Measurements from ENCODE around the gene LRRC75B.

The LRRC75B gene

DNA sequence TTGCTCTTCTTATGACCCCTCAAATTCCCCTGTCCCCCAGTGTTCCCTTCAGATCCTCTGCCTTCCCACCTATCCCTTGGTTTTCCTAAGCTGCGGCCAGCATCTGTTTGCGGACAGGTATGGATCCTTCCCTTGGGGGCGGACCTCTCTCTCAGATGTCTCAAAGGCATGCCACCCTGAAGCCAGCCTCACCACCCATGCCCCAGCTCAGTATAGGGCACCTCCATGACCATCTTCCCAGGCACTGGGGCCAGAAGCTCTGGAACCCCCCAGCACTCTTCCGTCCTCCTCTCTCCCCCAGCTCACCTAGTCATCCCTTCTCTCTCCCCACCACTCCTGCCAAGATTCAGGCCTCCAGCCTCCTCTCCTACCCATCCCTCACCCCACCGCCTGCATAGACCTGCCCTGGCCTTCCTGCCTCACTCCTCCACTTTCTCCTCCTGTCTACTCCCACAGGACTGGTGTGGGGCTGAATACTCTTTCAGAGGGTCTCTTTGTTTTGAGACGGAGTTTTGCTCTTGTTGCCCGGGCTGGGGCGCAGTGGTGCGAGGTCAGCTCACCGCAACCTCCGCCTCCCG lies 2.2 kb downstream of the LRRC75B start:
- no peak overlapping the region for H3K4me3 ChIP-seq (ENCODE audit: control insufficient read depth, low read depth, low read length)
- no peak for DNase-seq (ENCODE audit: low read depth)
- TF ChIP-seq, protein P1, sequence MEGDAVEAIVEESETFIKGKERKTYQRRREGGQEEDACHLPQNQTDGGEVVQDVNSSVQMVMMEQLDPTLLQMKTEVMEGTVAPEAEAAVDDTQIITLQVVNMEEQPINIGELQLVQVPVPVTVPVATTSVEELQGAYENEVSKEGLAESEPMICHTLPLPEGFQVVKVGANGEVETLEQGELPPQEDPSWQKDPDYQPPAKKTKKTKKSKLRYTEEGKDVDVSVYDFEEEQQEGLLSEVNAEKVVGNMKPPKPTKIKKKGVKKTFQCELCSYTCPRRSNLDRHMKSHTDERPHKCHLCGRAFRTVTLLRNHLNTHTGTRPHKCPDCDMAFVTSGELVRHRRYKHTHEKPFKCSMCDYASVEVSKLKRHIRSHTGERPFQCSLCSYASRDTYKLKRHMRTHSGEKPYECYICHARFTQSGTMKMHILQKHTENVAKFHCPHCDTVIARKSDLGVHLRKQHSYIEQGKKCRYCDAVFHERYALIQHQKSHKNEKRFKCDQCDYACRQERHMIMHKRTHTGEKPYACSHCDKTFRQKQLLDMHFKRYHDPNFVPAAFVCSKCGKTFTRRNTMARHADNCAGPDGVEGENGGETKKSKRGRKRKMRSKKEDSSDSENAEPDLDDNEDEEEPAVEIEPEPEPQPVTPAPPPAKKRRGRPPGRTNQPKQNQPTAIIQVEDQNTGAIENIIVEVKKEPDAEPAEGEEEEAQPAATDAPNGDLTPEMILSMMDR (IDR thresholded peaks at IDR 0.05; ENCODE audit: control insufficient read depth, insufficient read depth, low read depth, low read length, missing control alignments): no peak

DNA sequence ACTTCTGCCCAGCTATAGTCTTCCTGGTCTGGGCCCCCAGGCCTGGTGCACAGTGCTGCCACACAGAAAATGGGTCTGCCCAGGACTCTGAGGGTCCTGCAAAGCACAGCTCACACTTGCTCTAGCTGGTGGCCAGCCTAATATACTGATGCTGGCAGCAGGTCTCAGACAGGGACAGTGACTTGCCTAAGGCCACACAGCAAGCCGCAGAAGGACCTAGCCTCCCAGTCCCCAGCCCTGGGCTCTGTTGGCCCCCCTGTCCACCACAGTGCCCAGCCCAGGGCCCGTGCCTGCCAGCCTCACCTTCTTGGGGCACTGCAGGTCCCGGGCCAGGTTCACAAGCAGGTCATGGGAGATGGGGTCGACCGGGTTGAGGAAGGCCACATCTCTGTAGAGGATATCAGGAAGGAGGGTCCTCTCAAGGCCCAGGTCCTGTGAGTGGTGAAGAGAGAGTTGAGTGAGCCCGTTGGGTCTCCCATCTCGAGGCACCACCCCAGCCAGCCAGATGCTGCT lies 3.3 kb downstream of the LRRC75B start:
- no peak overlapping the region for H3K4me3 ChIP-seq (ENCODE audit: control insufficient read depth, low read depth, low read length)
- DNase-seq (ENCODE audit: low read depth): no peak
- TF ChIP-seq, protein P1 (IDR thresholded peaks at IDR 0.05; ENCODE audit: control insufficient read depth, insufficient read depth, low read depth, low read length, missing control alignments): no peak

DNA sequence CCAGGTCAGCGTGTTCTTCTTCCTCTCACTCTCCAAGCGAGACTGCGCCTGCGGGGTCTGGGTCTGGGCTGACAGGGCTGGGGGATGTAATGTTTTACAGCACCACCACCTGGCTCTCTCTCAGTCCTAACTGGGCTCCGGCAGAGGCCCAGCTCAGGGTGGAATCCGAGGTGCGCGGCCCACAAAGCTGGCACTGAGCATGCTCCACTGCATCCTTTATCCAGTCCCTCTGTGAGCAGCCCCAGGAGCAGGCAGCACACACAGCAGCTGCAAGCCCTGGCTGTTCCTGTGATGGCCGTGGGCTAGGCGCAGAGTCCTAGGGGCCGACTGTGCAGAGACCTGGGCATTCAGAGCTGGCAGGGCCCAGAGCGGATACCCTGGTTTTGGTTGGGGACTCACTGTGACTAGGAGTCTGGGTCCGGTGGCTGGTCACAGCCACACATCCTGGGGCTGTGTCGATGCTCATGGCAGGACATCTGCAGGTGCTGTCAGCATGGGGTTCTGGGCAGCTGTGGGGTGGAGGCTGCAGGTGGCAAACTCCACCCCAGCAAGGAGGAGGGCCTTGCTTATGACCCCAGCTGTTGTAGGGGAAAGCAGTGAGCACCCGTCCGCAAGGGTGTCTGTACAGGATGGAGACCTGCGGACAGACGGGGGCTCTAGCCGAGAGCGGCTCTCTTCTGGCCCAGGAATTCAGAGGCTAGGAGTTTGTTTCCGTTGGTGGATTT lies 4.0 kb downstream of the LRRC75B start:
- no peak overlapping the region for H3K4me3 ChIP-seq (ENCODE audit: control insufficient read depth, low read depth, low read length)
- TF ChIP-seq, protein P1 (IDR thresholded peaks at IDR 0.05; ENCODE audit: control insufficient read depth, insufficient read depth, low read depth, low read length, missing control alignments): no peak

DNA sequence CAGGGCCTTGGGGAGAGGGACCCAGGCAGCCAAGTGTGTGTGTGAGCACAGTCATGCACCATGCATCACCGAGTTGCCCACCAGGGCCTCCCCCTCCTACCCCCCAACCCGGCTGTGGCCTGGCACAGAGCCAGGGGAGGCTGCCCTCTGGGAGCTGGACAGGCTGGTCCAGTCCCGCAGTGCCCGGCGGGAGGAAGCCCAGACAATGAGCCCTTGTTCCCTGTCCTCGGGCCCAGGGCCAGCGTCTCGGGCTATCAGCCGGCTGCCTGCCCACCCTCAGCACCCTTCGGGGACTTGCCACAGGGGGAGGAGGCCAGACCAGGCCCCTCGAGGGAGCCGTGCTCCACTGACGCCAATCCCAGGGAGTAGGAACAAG lies 4.5 kb downstream of the LRRC75B start:
- DNase-seq (ENCODE audit: low read depth): no peak
- TF ChIP-seq, protein P1 (IDR thresholded peaks at IDR 0.05; ENCODE audit: control insufficient read depth, insufficient read depth, low read depth, low read length, missing control alignments): no peak
- H3K4me3 ChIP-seq (ENCODE audit: control insufficient read depth, low read depth, low read length): no peak overlapping the region

More for the DNA sequence above, 4.0 kb downstream of the LRRC75B start:
- no peak for DNase-seq (ENCODE audit: low read depth)

DNA sequence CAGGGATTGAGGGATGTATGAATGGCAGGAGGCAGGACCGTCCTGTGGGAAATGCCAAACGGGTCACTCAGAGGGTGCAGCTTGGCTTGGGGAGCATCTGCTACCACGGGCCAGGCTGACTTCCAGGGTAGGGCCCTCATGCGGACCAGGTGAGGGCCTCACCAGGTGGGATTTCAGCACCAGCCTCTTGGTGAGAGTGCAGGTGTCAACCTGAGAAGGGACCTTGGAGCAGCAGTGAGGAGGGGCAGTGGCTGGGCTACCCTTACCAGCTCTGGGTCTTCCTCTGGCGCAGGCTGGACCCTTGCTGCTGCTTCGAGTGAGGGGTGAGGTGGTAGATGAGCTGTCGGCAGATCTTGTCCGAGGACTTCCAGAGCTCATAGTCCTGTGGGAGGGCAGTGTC lies 4.9 kb downstream of the LRRC75B start:
- no peak overlapping the region for H3K4me3 ChIP-seq (ENCODE audit: control insufficient read depth, low read depth, low read length)
- DNase-seq (ENCODE audit: low read depth): no peak
- TF ChIP-seq, protein P1 (IDR thresholded peaks at IDR 0.05; ENCODE audit: control insufficient read depth, insufficient read depth, low read depth, low read length, missing control alignments): no peak

DNA sequence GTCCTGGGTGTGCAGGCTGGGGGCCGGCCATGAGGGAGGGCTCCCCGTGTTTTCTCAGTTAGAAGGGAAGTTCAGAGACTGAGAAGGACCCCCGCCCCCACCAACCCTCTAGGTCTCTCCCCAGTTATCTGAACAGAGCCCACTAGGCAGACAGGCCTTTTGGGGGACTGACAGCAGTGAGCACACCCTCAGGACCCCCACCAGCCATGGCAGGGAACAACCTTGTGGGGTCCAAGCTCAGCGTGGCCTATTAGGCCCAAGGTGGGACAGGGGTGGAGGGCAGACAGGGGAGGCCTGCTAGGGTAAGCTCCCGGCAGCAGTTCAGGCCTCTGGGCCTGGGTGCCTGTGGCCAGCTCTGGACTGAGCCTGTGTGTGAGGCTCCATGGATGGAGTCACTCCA lies 5.6 kb downstream of the LRRC75B start:
- DNase-seq (ENCODE audit: low read depth): no peak
- TF ChIP-seq, protein P1 (IDR thresholded peaks at IDR 0.05; ENCODE audit: control insufficient read depth, insufficient read depth, low read depth, low read length, missing control alignments): no peak
- no peak overlapping the region for H3K4me3 ChIP-seq (ENCODE audit: control insufficient read depth, low read depth, low read length)
